Body of pancreas (tissue), 4 donors: ENCODE measurements around the gene HPF1.
"Not testable (repeated sequence)": the region's sequence is repeated elsewhere in the genome, so short reads cannot be mapped to it uniquely, and the experiment has no call there.

Experiments
- CTCF ChIP-seq, 7 experiments: fragments of 450-650 bp in 4 of 7; fragments of 200-600 bp in 3 of 7; sonication (generic) in 3 of 7; IDR thresholded peaks; one replicate each; pipeline ENCODE4 v1.5.1; 2016 to 2019; ENCODE audit warnings: antibody characterized with exemption in 7 of 7
- POLR2A ChIP-seq, 3 donors: fragments of 450-650 bp; IDR thresholded peaks; one replicate each; pipeline ENCODE4 v1.6.1; 2016; ENCODE audit warnings: antibody characterized with exemption in 3 of 3, mild to moderate bottlenecking in 2 of 3

- TF ChIP-seq POLR2A, CTCF (IDR thresholded peaks at IDR 0.05): not testable (repeated sequence)
Measured at GRCh38 chr4:169738604-169739003, 19.1 kb downstream of the HPF1 start.
